GM10248 (cell line): ENCODE results near the gene PAX8.

Experiments used
- CTCF ChIA-PET: fragments of 300-600 bp; sonication (Branson Sonifier 250); formaldehyde crosslinking; extraction: SDS; loops from one replicate; lab custom pipeline; 2021; ENCODE audit warnings: antibody characterized with exemption; lab: Yijun Ruan, JAX
- POLR2A ChIA-PET: fragments of 350-650 bp; sonication (Branson Sonifier 250); formaldehyde crosslinking; extraction: SDS; loops from one replicate; lab custom pipeline; 2020; ENCODE audit warnings: antibody characterized with exemption; lab: Yijun Ruan, JAX
- DNase-seq: peaks from one replicate; pipeline ENCODE4 v3.0.0; 2012; ENCODE audit errors: extremely low spot score
- CTCF ChIP-seq: IDR thresholded peaks from 2 replicates; pipeline ENCODE4 v1.5.1; 2012; ENCODE audit warnings: mild to moderate bottlenecking, low read depth; ENCODE audit errors: extremely low read depth, missing control alignments, control extremely low read depth

The PAX8 gene

GRCh38 chr2:113225263-113226259 lies 53.2 kb downstream of the PAX8 start:
- TF ChIP-seq CTCF, result no peak
- POLR2A ChIA-PET, result no interaction called here
- no peak for DNase-seq
- CTCF ChIA-PET, result no interaction called here

- CTCF ChIA-PET, result no interaction called here
Observed at GRCh38 chr2:113224647-113225236, 54.0 kb downstream of the PAX8 start.

DNA sequence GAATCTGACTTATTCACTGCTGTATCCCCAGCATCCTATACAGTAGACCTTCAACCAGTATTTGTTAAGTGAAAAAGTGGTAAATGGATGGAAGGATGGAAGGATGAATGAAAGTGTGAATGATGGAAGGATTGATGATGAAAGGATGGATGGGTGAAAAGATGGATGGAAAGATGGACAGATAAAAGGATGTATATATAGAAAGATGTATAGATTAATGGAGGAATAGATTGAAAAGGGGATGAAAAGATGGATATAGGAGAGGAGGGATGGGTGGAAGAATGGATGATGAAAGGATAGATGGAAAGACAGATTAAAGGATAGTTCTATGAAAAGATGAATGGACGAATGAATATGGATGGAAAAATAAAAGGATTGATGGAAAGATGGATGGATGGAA lies 54.9 kb downstream of the PAX8 start:
- no peak for TF ChIP-seq CTCF
- CTCF ChIA-PET, result interaction anchor here (1.2 to 4.0 kb wide), 2 partner anchors 8 to 85 kb away, joined by 4 to 13 read pairs; no protein-coding TSS in a partner anchor

More at GRCh38 chr2:113224647-113225236, 54.0 kb downstream of the PAX8 start:
- no peak for TF ChIP-seq CTCF
- POLR2A ChIA-PET, result no interaction called here
- no peak for DNase-seq

GRCh38 chr2:113221846-113222245 lies 56.9 kb downstream of the PAX8 start:
- ChIA-PET POLR2A (no interaction called here), CTCF (interaction anchor here (1.1 to 4.0 kb wide), 8 partner anchors 10 to 169 kb away, joined by 3 to 13 read pairs (median 4); no protein-coding TSS in a partner anchor)
- DNase-seq, result no peak
- no peak for TF ChIP-seq CTCF

More for the DNA sequence above, 54.9 kb downstream of the PAX8 start:
- POLR2A ChIA-PET, result no interaction called here
- no peak for DNase-seq

- CTCF ChIA-PET, result interaction anchor here (1.1 to 4.0 kb wide), 7 partner anchors 9 to 170 kb away, joined by 3 to 13 read pairs (median 4); no protein-coding TSS in a partner anchor
Observed at GRCh38 chr2:113220970-113221708, 57.6 kb downstream of the PAX8 start.

More at GRCh38 chr2:113220970-113221708, 57.6 kb downstream of the PAX8 start:
- DNase-seq, result no peak
- TF ChIP-seq CTCF, result no peak
- POLR2A ChIA-PET, result no interaction called here
